Inflammatory macrophage treated with lipopolysaccharide for 4 hours (primary cell): ENCODE measurements around the gene ARRDC5.
A peak's percentile ranks its signal among the peaks of the same experiment; 100 is the strongest.
"Not testable (repeated sequence)": the region's sequence is repeated elsewhere in the genome, so short reads cannot be mapped to it uniquely, and the experiment has no call there.

Experiments
- DNase-seq: peaks from one replicate; pipeline ENCODE4 v3.0.0-alpha.2; 2020

ARRDC5 gene

DNA sequence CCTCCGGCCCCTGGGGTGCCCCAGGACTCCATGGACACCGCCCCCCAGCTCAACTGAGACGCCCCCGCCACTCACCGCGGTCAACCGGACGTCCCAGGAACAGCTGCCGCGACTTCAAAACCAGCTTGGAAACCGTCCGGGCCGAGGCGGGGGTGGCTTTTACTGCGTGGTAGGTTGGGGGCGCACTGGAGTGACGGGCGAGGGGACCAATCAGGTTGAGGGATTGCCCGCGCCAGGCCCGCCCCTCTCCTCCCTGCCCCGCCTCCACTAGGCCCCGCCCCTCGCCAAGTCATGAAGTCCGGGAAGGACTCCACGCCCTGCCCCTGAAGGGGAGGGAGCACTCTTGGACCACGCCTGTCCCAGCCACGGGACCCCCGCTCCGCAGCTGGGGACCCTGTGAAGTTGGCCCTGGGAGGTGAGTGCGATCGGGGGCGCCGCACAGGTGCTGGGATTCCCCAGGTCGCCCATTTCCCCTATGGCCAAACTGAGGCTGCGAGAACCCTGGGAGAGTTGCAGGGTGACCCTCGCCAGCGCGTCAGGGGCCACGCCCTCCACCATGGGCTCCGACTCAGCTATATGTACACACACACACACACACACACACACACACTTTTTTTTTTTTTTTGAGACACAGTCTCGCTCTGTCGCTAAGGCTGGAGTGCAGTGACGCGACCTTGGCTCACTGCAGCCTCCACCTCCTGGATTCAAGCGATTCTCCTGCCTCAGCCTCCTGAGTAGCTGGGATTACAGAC lies 35.0 kb downstream of the ARRDC5 start, which contains the start of gene PLIN3:
Gene PLIN3, minus strand, starts transcription at position 134 of the 752 bp plus-strand sequence. CDS start 6,273 bp downstream, outside the sequence.
- peak; percentile 95 for DNase-seq

DNA sequence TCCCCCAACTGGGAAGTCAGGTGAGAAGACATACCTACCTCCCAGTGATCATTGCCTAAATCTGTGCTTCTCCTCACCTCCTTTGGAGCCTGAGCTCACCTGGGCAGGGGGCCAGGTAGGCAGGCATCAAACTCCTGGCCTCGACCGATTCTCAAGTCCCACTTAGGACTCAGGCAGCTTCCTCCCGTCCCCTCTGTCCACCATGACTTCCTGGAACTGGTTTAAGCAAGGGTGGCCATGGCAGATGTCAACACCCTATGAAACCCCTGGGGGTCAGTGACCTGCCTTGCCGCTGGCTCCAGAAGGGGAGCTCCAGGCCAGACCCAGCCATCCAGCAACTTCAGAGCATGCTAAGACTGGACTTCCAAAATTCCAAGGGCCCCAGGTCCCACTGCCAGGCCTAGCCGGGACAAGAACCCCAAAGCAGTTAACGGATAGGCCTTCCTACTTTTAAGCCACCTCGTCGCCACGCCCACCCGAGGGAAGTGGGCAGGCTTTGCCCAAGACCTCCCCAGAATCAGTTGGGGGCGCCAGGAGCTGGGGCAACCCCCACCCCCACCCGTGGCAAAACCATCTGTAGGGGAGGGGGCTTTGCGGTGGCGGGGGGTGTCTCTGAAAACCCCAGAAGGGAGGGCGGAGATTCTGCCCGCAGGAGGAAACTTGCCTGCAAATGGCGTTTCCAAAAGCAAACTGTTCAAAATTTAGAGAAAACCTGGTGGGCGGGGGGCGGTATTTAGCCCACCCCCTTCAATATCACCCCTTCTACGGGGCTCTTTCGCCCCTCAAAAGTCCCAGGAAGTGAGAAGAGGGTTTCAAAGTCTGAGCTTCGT lies 35.9 kb downstream of the ARRDC5 start:
- DNase-seq = peak; percentile 71

- no peak for DNase-seq
These were observed 41.5 kb downstream of the ARRDC5 start for GRCh38 chr19:4861147-4861546.

- no peak for DNase-seq
These were observed 43.0 kb downstream of the ARRDC5 start for GRCh38 chr19:4859697-4860096.

DNA sequence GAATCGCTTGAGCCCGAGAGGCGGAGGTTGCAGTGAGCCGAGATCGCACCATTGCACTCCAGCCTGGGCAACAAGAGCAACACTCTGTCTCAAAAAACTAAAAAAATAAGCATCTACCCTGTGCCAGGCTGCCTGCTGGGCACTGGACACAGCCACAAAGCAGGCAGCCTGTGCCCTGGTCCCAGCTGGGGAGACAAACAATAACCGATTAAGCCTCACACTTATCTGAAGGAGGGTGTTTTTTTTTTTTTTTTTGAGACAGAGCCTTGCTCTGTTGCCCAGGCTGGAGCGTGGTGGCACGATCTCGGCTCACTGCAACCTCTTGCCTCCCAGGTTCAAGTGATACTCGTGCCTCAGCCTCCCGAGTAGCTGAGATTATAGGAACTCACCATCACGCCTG lies 46.2 kb downstream of the ARRDC5 start:
- DNase-seq = not testable (repeated sequence)

- not testable (repeated sequence) for DNase-seq
These were observed 49.2 kb downstream of the ARRDC5 start for GRCh38 chr19:4853506-4853905.

DNA sequence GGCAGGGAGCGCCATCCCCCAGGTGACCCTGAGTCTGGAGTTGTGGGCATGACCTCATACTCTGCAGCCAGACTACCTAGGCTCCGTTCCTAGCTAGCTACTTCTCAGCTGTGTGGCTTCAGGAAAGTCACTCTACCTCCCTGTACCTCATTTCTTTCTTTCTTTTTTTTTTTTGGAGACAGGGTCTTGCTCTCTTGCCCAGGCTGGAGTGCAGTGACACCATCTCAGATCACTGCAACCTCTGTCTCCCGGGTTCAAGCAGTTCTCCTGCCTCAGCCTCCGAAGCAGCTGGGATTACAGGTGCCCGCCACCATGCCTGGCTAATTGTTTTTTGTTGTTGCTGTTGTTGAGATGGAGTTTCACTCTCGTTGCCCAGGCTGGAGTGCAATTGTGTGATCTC lies 50.2 kb downstream of the ARRDC5 start:
- DNase-seq = no peak

- peak; percentile 49 for DNase-seq
These were observed 51.0 kb downstream of the ARRDC5 start for GRCh38 chr19:4851551-4852290.

DNA sequence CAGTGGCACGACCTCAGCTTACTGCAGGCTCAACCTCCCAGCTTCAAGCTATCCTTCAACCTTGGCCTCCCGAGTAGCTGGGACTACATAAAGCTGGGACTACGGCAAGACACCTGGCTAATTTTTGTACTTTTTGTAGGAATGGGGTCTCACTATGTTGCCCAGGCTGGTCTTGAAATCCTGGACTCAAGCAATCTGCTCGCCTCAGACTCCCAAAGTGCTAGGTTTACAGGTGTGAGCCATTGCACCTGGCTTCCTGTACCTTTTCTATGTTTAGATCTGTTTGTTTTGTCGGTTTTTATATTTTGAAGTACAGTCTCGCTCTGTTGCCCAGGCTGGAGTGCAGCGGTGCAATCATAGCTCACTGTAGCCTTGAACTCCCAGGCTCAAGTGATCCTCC lies 53.7 kb downstream of the ARRDC5 start:
- no peak for DNase-seq

GRCh38 chr19:4847190-4847973 lies 55.3 kb downstream of the ARRDC5 start:
- DNase-seq = no peak

DNA sequence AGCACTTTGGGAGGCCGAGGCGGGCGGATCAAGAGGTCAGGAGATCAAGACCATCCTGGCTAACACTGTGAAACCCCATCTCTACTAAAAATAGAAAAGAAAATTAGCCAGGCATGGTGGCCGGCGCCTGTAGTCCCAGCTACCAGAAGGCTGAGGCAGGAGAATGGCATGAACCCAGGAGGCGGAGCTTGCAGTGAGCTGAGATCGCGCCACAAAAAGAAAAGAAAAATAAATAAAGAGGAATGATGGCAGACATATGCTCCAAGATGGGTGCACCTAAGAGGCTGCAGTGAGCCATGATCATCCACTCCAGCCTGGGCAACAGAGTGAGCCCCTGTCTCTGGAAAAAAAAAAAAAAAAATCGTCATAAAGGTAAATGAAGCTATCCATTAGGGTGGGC lies 56.7 kb downstream of the ARRDC5 start:
- DNase-seq = not testable (repeated sequence)

DNA sequence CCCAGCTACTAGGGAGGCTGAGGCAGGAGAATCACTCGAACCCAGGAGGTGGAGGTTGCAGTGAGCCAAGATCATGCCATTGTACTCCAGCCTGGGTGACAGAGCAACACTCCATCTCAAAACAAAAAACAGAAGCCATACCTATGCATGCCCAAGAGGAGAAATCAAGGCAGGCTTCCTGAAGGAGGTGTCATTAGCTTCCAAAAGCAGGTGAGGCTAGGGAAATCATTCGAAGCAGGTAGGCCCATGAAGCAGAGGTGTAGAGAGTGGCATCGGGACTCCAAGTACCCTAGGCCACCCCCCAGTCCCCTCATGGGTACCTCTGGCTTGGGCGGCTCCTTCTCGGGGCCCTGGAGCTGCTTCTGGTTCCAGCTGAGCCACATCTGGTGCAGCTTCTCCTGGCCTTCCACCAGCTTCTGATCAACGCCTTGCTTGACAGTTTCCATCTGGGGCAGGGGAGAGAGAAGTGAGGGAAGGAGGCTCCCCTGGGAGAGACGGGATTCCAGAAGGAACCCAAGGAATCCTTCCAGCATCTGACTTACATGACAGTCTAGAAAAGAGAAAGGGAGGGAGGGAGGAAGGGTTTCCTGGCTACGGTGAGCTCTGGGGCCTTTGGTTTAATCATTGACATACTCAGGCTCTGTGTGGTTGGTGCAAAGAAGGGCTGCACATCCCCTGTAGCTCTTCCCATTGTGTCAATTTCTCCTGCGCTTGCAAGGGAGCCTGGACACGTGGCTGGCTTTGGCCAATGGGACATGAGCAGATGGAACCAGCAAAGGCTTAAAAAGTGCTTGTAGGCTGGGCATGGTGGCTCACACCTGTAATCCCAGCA lies 58.1 kb downstream of the ARRDC5 start:
- no peak for DNase-seq

DNA sequence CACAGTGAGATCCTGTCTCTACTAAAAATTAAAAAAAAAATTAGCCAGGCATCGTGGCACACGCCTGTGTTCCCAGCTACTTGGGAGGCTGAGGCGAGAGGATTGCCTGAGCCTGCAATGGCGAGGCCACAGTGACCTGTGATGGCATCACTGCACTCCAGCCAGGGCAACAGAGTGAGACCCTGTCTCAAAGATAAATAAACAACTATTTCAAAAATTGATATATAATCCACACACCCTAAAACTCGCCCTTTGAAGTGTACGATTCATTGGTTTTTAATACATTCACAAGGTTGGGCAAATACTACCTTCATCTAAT lies 59.1 kb downstream of the ARRDC5 start:
- no peak for DNase-seq
